ENCODE data around the gene DLEC1. TPM values are rescaled to one million over a fixed set of nuclear protein-coding genes. Genes with fewer than 3 reads are reported as not detected.

The DLEC1 gene
- total and polyA plus RNA-seq, 9 of the 15 experiments (the other 6 are each of a cell fraction or from before 2014, with no cell fraction given) = 0.07 to 0.08 TPM; not detected in 7

- TF ChIP-seq RAD21 (CRISPR knock-in tag; conservative IDR thresholded peaks at IDR 0.05 in 1 of 2, IDR thresholded peaks at IDR 0.05 in 1 of 2) (peak; percentile 63 to 85), REST (IDR thresholded peaks at IDR 0.05; ENCODE audit: borderline replicate concordance) (peak; percentile 78), REST (CRISPR knock-in tag; IDR thresholded peaks at IDR 0.05; ENCODE audit: low read depth) (no peak), ZNF232 (CRISPR knock-in tag; IDR thresholded peaks at IDR 0.05) (no peak), JUND (IDR thresholded peaks at IDR 0.05; ENCODE audit: borderline replicate concordance, low read depth, low read length) (peak; percentile 57; the same call in 1 of the 2 replicates), JUND (tag; IDR thresholded peaks at IDR 0.05; ENCODE audit: borderline replicate concordance, low read depth, low read length) (peak; percentile 68; the same call in 2 of the 3 replicates), SP1 (CRISPR knock-in tag; IDR thresholded peaks at IDR 0.05) (no peak), ZNF140 (CRISPR knock-in tag; IDR thresholded peaks at IDR 0.05) (no peak), ATF1 (CRISPR knock-in tag; IDR thresholded peaks at IDR 0.05) (no peak), ATF1 (tag; IDR thresholded peaks at IDR 0.05) (peak; percentile 44; the same call in 1 of the 2 replicates), DEAF1 (CRISPR knock-in tag; IDR thresholded peaks at IDR 0.05) (peak; percentile 19; the same call in 1 of the 2 replicates), ETS2 (tag; IDR thresholded peaks at IDR 0.05; ENCODE audit: borderline replicate concordance, poor library complexity, severe bottlenecking) (no peak), CBX3 (IDR thresholded peaks at IDR 0.05; ENCODE audit: borderline replicate concordance in 1 of 2, low read length in 2 of 2) (peak in 1 of 2 experiments; percentile 40; a peak in 1 of 3 replicates), CBX2 (IDR thresholded peaks at IDR 0.05; ENCODE audit: insufficient read depth, low read length, poor library complexity, severe bottlenecking) (no peak), FOXA3 (CRISPR knock-in tag; conservative IDR thresholded peaks at IDR 0.05 in 1 of 2, IDR thresholded peaks at IDR 0.05 in 1 of 2) (peak; percentile 48 to 94; a peak in 2 of 4 replicates), MED1 (CRISPR knock-in tag; IDR thresholded peaks at IDR 0.05; ENCODE audit: borderline replicate concordance) (no peak), ZNF263 (CRISPR knock-in tag; IDR thresholded peaks at IDR 0.05; ENCODE audit: borderline replicate concordance) (peak; percentile 33; the same call in 1 of the 2 replicates)
Measured at GRCh38 chr3:38004415-38005075, 34.5 kb upstream of the DLEC1 start (continued).
